Right forelimb (tissue), 1 donor: ENCODE measurements around the gene VRK1.
"Not testable (repeated sequence)": the region's sequence is repeated elsewhere in the genome, so short reads cannot be mapped to it uniquely, and the experiment has no call there.

Experiments
- DNase-seq: peaks from one replicate; pipeline ENCODE4 v3.0.0-alpha.2; 2018

VRK1 gene

GRCh38 chr14:96827290-96827689 is 30.1 kb downstream of the VRK1 start:
- no peak for DNase-seq

DNA sequence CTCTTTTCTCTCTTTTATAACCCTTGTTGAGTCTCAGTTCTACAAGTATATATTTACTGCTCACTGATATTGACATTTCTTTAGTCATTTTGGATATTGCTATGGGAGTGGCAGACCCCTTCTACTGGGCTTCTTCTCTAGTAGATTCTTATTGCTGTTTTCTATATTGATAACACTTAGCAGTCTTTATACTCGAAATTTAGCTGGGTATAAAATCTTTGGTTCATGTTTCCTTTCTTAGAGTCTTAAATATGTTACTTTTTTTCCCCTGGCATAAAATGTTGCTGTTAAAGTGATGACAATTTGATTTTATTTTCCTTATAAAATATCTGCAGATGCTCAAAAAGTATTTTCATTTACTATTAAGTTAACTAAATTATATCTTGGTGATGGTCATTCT is 32.6 kb downstream of the VRK1 start:
- no peak for DNase-seq

DNA sequence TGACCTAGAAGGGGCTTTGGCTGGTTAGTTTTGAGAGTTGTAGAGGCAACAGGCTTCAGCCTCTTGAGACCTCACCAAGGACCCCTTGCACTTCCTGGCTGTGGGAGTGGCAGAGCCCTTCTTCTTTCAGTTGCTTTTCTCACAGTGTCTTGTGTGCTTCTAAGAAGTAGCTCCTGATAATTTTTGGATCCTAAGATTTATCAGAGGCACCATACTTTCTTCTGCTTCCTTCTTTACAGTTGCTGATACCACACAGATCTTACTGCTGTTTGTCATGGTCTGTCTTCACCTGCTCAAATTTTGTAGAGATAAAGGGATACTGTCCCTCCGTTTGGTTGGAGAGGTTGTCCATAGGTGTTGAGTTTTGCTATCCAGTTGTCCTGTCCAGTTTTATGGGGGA is 33.8 kb downstream of the VRK1 start:
- DNase-seq = no peak

DNA sequence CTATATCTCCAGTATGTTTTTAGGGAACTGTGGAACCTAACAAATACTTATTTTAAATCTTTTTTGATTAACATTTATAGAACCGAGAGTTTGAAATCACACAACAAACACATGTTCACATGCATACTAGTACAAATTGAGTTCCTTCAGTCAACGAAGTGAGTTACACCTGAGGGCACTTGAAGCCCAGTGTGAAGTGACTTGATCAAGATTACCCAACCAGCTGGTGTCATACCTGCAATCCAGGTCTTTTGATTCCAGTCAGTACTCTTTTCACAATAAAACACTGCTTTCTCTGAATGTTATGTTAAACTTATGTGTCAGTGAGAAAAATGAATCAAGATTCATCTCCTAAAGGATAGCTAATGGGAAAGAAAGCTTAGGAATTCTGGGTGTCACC is 35.2 kb downstream of the VRK1 start:
- DNase-seq = no peak

GRCh38 chr14:96838449-96838848 is 41.3 kb downstream of the VRK1 start:
- no peak for DNase-seq

GRCh38 chr14:96839251-96839650 is 42.1 kb downstream of the VRK1 start:
- DNase-seq = no peak

DNA sequence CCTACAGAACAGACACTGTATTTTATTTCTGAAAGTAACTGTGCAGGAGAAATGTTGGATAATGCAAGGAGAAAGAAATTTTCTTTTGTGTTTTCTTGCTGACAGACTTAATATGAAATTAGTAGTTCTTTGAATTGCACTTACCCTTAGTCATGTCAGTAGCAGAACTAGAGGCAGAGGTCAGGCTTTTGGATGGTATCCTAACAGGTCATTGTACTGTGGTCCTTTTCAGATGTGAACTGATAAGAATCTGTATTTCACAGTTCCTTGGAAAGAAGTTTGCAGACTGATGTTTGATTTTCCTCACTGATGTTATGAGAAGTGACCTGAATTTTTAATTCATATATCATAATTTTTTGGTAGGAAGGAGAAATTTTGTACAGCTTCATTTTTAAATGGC is 46.0 kb downstream of the VRK1 start:
- DNase-seq = no peak

GRCh38 chr14:96844857-96845570 is 47.8 kb downstream of the VRK1 start:
- no peak for DNase-seq

DNA sequence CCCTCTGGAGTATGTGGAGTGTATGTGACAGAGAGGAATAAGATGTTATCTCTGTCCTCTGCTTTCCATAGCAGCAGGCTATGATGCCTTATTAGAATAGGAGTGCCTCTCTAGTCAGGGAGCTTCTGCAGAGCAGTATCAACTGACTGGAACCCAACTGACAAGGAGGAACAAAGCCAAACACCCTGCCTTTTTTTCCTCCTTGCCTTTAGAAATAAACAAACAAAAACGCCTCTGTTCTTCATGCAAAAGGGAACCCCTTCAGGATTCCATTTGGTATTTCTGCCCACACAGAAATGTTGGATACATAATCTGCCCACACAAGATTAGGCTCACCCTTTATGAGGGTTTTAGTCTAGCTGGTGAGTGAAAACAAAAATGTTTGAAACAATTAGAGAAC is 50.3 kb downstream of the VRK1 start:
- DNase-seq = no peak

- DNase-seq = no peak
Measured at GRCh38 chr14:96848011-96848410, 50.8 kb downstream of the VRK1 start.

- no peak for DNase-seq
Measured at GRCh38 chr14:96849733-96850132, 52.6 kb downstream of the VRK1 start.

GRCh38 chr14:96851694-96852381 is 54.7 kb downstream of the VRK1 start:
- DNase-seq = no peak

- no peak for DNase-seq
Measured at GRCh38 chr14:96852823-96853422, 55.7 kb downstream of the VRK1 start.

GRCh38 chr14:96858643-96859042 is 61.5 kb downstream of the VRK1 start:
- DNase-seq = no peak

- no peak for DNase-seq
Measured at GRCh38 chr14:96861568-96862310, 64.6 kb downstream of the VRK1 start.

DNA sequence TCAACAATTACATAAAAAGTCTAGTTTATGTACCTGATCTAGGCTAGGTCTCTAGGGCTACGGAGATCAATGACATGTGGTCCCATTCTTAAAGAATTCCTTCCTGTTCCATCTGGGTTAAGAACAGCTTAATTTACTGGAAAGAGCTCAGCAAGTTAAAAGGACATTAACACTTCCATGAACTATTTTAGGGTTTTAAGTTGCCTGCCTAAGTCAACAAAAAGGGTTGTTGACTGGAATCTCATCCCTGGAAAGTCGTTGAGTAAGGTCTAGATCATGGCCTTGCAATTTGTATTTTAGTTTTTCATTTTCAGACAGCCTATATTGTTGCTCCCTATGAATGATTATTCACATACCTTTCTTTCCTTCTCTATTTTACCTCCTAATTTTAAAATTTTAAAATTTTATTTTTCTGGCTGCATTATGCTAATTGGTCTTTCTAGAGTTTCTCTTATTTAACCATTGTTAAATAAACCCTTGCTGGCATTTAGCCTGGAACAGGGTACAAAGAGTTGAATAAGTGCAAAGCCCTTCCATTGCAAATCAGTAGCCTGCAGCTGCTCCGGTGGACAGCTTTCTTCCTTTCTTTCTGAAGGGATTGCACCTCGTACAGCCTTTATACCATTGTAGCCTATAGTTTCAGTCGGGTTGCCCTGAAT is 66.3 kb downstream of the VRK1 start:
- DNase-seq = no peak

DNA sequence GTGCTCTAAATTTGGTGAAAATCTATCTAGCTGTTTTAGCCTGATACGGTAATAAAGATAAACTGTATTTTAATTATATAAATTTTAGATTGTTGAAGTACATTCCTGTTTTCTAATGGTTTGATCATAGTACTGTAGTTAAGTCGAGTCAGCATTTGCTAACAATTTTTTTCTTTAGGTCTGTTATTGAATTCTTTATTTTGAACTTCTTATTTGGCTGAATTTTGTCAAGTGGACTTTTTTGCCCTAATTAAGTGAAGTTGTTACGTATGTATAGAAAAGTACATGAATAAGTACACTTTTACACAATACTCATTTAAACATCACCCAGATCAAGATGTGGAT is 66.8 kb downstream of the VRK1 start:
- DNase-seq = no peak

GRCh38 chr14:96867634-96868033 is 70.5 kb downstream of the VRK1 start:
- no peak for DNase-seq

- no peak for DNase-seq
Measured at GRCh38 chr14:96874127-96874526, 76.9 kb downstream of the VRK1 start.

GRCh38 chr14:96876747-96877146 is 79.6 kb downstream of the VRK1 start:
- DNase-seq = no peak

- no peak for DNase-seq
Measured at GRCh38 chr14:96881713-96882112, 84.5 kb downstream of the VRK1 start.

- not testable (repeated sequence) for DNase-seq
Measured at GRCh38 chr14:96883974-96884373, 86.8 kb downstream of the VRK1 start.

DNA sequence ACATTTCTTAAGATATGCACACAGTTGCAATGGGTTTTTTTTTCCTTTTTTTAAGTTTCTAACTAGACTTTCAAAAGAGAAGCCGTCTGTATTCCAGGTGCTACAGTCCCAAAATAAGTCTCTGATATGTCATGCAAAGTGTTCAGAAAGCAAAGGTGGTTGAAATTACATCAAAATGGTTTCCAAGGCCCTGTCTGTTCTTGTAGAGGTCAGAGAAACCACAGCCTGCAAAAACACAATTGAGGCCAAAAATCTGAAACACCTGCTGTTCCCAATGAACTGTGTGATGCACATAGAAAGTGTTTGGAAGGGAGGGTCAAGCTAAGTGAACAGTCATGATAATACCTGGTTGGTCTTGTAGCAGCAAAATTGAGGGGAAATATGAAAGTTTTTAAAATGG is 91.0 kb downstream of the VRK1 start:
- DNase-seq = no peak
